Mesenteric fat pad (tissue), 1 donor: Measurements from ENCODE around the gene CEP290. TPM values are rescaled to one million over a fixed set of nuclear protein-coding genes. Genes with fewer than 3 reads are reported as not detected.
"Not testable (repeated sequence)": the region's sequence is repeated elsewhere in the genome, so short reads cannot be mapped to it uniquely, and the experiment has no call there.

ENCODE experiments used
- DNase-seq: peaks from one replicate; pipeline ENCODE4 v3.0.0-alpha.2; 2020; ENCODE audit warnings: low spot score
- total RNA-seq: library from RNA; stranded (reverse); fragmentation: NEBNext Ultra II Directional; extraction: Animal tissue kit (Norgen Biotek cat#: 25700); gene quantifications from one replicate; pipeline ENCODE4 v1.2.1, GENCODE V29; 2021
- donor health status: DM: yes; HTN: yes; CAD: no.

The CEP290 gene
- total RNA-seq, 1 donor from 2014 or later = 11.5 TPM

- DNase-seq = no peak
Measured at GRCh38 chr12:88056571-88056970, 85.3 kb downstream of the CEP290 start.

- DNase-seq = no peak
Measured at GRCh38 chr12:88052686-88053085, 89.2 kb downstream of the CEP290 start.

DNA sequence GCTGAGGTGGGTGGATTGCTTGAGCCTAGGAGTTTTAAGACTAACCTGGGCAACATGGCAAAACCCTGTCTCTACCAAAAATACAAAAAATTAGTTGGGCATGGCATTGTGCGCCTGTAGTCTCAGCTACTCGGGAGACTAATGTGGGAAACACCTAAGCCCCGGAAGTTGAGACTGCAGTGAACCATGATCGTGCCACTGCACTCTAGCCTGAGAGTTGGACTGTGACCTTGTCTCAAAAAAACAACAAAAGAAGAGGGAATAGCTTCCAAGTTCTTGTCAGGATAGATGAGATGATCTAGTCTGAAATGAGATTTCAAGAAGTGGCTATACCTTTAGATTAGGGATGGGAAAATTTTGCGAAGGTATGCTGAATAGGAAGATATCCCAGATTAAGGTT lies 97.9 kb downstream of the CEP290 start:
- no peak for DNase-seq

DNA sequence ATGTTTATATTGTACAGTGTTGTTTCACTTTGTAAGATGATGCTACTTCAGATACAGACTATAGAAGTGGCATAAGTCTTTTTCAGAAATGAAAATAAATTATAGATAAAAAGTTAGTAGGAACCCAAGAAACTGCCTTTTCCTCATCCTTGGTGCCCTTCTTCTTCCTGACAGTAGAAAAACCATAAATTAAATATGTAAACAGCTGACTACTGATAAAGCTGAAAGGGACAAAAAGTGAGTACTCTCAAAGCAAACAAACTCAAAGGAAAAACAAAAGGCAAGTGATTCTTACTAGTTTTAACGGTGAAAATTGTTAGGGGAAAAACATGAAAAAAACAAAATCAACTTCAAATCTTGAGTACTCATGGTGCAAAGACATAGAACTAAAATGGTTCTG lies 104.1 kb downstream of the CEP290 start:
- no peak for DNase-seq

DNA sequence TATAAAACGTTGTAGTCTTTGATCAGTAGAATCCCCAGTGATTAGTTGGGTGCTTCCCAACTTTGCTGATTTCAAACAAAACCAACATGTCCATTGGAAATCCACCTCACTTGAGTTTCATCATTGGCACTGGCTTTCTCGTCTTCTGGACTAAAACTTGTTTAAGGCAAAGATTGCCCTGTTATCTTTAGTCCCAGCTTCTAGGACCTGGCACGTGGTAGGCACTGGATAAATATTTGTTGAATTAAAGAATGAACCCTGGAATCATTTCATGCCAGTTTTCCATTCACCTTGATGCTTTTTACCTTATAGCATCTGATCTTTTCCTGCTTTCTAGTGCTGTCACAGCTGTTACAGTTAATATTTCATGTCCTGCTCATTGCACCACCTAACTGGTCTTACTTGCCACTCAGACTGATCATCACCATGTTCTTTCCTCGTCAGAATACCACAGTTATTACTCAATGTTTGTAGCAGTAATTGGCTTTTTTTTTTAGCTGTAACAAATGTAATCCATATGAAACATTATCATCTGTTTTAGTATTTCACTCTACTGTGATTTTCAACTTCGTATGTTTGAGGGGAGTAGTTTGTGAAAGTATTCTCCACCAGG lies 105.4 kb downstream of the CEP290 start:
- no peak for DNase-seq

DNA sequence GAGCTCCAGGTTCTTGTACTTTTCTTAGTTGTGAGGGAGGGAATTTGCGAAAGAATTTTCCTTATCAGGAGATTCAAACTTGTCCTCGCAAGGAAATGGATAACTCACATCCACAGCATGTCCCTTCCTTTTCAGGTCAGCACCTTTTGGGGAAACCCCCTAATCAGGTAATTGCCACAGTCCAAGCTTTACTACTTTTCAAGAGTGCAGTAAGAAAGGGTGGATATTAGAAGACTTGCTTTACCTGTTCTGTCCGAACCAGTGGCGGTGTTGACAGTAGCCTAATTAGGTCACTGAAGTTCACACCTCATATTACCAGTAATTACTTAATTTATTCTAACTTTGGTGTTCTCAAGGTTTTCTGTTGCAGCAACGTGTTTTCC lies 106.0 kb downstream of the CEP290 start:
- no peak for DNase-seq

- DNase-seq = peak; percentile 97
Measured at GRCh38 chr12:88035271-88035906, 106.5 kb downstream of the CEP290 start.

- DNase-seq = not testable (repeated sequence)
Measured at GRCh38 chr12:88031161-88031560, 110.7 kb downstream of the CEP290 start.

DNA sequence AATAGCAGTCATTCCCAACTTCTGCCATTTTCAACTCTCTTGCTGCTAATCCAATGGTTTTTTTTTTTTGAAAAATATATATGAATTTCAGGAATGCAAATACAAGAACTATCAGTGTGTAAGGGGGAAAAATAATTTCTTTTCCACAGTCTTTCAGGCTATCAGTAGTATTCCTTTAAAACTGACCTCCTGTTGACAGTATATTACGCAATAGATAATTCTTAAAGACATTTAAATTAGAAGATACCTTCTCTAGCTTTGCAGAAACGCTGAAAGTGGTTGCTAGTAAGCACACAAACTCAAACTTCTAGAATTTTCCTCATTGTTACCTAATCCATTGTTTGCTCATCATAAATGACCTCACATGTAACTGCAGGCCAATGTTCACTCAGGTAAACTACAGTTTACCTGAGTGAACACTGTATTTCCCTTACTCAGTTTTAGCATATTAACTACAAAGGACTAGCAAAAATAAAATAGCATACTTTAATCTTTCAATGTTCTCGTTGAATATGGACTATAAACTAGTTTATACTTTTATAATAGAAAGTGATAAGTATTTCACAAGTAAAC lies 112.7 kb downstream of the CEP290 start, which contains the start of gene C12orf50:
TSS of gene C12orf50 (minus strand) at position 309 of the 573 bp plus-strand sequence. CDS start 2,439 bp downstream, outside the sequence.
- no peak for DNase-seq

- no peak for DNase-seq
Measured at GRCh38 chr12:88026196-88026595, 115.7 kb downstream of the CEP290 start.

- DNase-seq = no peak
Measured at GRCh38 chr12:88017964-88018363, 123.9 kb downstream of the CEP290 start.

DNA sequence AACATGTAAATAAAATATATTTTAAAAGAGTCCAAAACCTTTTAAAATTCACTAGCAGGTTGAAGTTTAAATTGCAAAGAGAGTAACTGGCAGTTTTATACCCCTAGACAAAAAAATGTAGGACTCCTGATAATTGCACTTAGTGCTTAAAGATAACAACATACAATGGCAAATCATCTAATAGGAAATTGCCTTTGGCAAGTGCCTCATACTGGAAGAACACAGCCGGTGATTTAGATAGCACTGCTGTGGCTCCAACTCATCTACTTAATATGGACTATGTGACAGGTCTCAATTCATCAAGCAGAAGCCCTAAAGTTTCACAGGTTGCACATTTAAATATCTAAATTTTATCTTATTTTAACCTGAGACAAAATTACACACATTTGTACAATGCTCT lies 126.1 kb downstream of the CEP290 start:
- DNase-seq = no peak

GRCh38 chr12:88011755-88012154 lies 130.1 kb downstream of the CEP290 start:
- DNase-seq = no peak

DNA sequence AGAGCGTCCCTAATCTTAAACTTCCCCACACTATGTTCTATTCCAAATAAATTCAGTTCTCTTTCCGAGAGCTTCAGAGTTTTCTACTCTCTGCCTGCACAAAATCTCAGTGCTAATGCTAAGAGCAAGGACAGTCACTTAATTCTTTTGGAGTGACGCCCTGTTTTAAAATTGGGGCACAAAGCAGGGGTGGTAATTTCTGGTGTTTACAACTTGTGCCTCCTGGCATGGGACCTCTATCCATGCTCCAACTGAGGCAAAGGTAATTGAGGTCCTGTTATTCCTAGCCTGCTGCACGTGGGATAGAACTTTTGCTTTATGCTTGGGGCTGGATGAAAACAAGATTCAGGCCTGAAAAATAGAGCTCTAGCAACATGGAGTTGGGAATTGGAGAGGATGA lies 135.5 kb downstream of the CEP290 start:
- no peak for DNase-seq

DNA sequence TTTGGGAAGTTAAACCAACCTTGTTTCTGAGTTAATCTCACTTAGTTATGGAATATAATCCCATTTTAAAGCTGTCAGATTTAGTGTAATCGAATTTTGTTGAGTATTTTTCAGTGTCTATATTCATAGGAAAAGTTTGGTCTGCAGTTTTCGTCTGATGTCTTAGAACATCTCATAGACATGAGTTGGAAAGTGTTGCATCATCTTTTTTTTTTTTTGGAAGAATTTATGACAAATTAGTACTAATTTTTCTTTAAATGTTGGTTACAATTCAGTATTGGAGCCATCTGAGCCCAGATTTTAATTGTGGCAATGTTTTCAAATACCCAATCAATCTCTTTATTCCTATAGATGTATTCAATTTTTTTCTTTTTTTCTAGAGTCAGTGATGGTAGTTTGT lies 140.6 kb downstream of the CEP290 start:
- no peak for DNase-seq

Other genes with a start within 250 kb of the CEP290 start
- gene C12orf50, start 112.7 kb downstream of the CEP290 start, total RNA-seq = 0.13 TPM
- gene TMTC3, start 219 bp upstream of the CEP290 start, total RNA-seq = 17.9 TPM